Immature natural killer cell (primary cell): ENCODE measurements around the gene ANO2. TPM values are rescaled to one million over a fixed set of nuclear protein-coding genes. Genes with fewer than 3 reads are reported as not detected.

Source experiments
- DNase-seq, 3 donors: peaks; one replicate each; pipeline ENCODE4 v3.0.0; 2022; ENCODE audit warnings: mixed read lengths in 1 of 3
- H3K27ac Mint-ChIP-seq, 6 donors: one replicate each; pipeline ENCODE4 v1.8.0; 2020; ENCODE audit warnings: mixed read lengths in 6 of 6, mild to moderate bottlenecking in 5 of 6, inconsistent platforms in 4 of 6, moderate library complexity in 3 of 6
- H3K27me3 Mint-ChIP-seq, 3 donors: one replicate each; pipeline ENCODE4 v1.8.0; 2020 to 2021; ENCODE audit warnings: low read depth in 3 of 3, mild to moderate bottlenecking in 3 of 3, mixed read lengths in 3 of 3, moderate library complexity in 3 of 3, inconsistent platforms in 1 of 3
- H3K36me3 Mint-ChIP-seq, 3 donors: one replicate each; pipeline ENCODE4 v1.8.0; 2020; ENCODE audit warnings: mixed read lengths in 3 of 3, inconsistent platforms in 2 of 3, mild to moderate bottlenecking in 2 of 3
- H3K4me1 Mint-ChIP-seq, 2 donors: one replicate each; pipeline ENCODE4 v1.8.0; 2020; ENCODE audit warnings: inconsistent platforms in 2 of 2, mild to moderate bottlenecking in 2 of 2, mixed read lengths in 2 of 2, moderate library complexity in 1 of 2
- H3K4me3 Mint-ChIP-seq, 5 donors: one replicate each; pipeline ENCODE4 v1.8.0; 2020; ENCODE audit warnings: mild to moderate bottlenecking in 5 of 5, mixed read lengths in 5 of 5, inconsistent platforms in 3 of 5, moderate library complexity in 3 of 5
- H3K9me3 Mint-ChIP-seq, 6 donors: one replicate each; pipeline ENCODE4 v1.8.0; 2020; ENCODE audit warnings: mild to moderate bottlenecking in 6 of 6, mixed read lengths in 6 of 6, inconsistent platforms in 4 of 6, moderate library complexity in 3 of 6
- polyA plus RNA-seq, 3 donors: library from polyadenylated mRNA; unstranded; fragments of 300-500 nt; fragmentation: Illumina TruSeq; gene quantifications; one replicate each; pipeline ENCODE4 v1.2.3, GENCODE V29; 2021

The ANO2 gene
- polyA plus RNA-seq, 3 donors from 2014 or later = not detected

- H3K4me1 Mint-ChIP-seq = no peaks in the 10 kb centered on the region
- DNase-seq = no peak
- peaks cover 2 to 12% (median 8%) of the 10 kb centered on the region in 3 donors for H3K27me3 Mint-ChIP-seq
- no peaks in the 10 kb centered on the region for H3K36me3 Mint-ChIP-seq
- H3K27ac Mint-ChIP-seq = no peak overlapping the region
- no peak overlapping the region for H3K4me3 Mint-ChIP-seq
- H3K9me3 Mint-ChIP-seq = no peaks in the 10 kb centered on the region
Observed at GRCh38 chr12:5796171-5796958, 148.7 kb downstream of the ANO2 start.

GRCh38 chr12:5794156-5794555 lies 150.9 kb downstream of the ANO2 start:
- Mint-ChIP-seq H3K9me3 (no peaks in the 10 kb centered on the region), H3K4me3 (no peak overlapping the region), H3K4me1 (no peaks in the 10 kb centered on the region), H3K27ac (no peak overlapping the region), H3K36me3 (no peaks in the 10 kb centered on the region), H3K27me3 (peaks cover 1 to 9% (median 1%) of the 10 kb centered on the region in 3 donors)
- DNase-seq = no peak

DNA sequence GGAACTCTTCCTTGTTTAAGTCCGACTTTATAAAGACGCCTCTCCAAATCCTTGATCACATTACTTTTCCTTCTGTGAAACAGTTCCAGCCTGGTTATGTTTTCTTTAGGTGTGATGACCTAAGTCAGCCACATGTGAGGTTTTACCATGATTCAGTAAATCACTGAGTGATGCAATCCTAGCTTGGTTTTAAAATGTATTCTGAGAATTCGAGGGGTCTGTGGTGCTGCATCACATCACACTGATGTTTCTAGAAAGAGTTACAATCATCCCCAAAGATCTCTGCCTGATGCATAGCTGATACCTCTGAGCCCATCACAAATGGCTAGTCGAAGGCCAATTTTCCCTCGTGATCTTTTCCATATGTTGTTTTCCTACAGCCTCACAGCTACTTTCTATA lies 152.7 kb downstream of the ANO2 start:
- Mint-ChIP-seq H3K4me3 (no peak overlapping the region), H3K9me3 (no peaks in the 10 kb centered on the region), H3K36me3 (no peaks in the 10 kb centered on the region), H3K27me3 (peaks cover 0 to 10% (median 1%) of the 10 kb centered on the region in 3 donors), H3K27ac (no peak overlapping the region), H3K4me1 (no peaks in the 10 kb centered on the region)
- DNase-seq = no peak

DNA sequence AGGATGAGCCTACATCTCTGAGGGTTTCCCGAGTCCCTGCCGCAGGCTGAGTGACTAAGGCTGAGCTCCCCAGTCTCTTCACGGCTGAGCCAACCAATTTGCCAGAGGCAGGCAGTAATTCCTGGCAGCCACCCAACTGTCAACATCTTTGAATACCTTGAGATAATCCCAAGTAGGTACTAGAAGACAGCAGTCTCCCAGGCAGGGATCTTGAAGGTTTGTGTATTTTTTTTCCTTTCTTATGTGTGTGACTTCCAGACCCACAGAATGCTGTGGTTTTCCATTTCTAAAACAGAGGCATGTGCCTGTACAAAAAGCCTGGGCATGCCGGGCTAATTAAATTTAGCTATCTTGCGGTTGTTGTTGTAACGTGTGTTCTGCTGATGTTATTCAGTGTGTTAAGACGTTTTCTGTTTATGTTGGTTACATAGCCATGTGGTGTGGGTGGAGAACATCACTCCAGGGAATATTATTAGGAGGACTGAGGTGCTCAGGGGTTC lies 155.5 kb downstream of the ANO2 start:
- Mint-ChIP-seq H3K9me3 (no peaks in the 10 kb centered on the region), H3K36me3 (no peaks in the 10 kb centered on the region), H3K27me3 (peaks cover 0 to 8% (median 1%) of the 10 kb centered on the region in 3 donors), H3K4me3 (no peak overlapping the region), H3K4me1 (no peaks in the 10 kb centered on the region), H3K27ac (no peak overlapping the region)
- DNase-seq = no peak

- H3K4me1 Mint-ChIP-seq = no peaks in the 10 kb centered on the region
- H3K4me3 Mint-ChIP-seq = no peak overlapping the region
- H3K36me3 Mint-ChIP-seq = no peaks in the 10 kb centered on the region
- H3K27me3 Mint-ChIP-seq = peaks cover 1 to 8% (median 5%) of the 10 kb centered on the region in 3 donors
- no peaks in the 10 kb centered on the region for H3K9me3 Mint-ChIP-seq
- H3K27ac Mint-ChIP-seq = no peak overlapping the region
- DNase-seq = no peak
Observed at GRCh38 chr12:5787828-5788227, 157.2 kb downstream of the ANO2 start.

- DNase-seq = no peak
- H3K4me1 Mint-ChIP-seq = no peaks in the 10 kb centered on the region
- no peak overlapping the region for H3K4me3 Mint-ChIP-seq
- H3K27me3 Mint-ChIP-seq = peaks cover 1 to 7% (median 2%) of the 10 kb centered on the region in 3 donors
- H3K9me3 Mint-ChIP-seq = no peaks in the 10 kb centered on the region
- H3K27ac Mint-ChIP-seq = no peak overlapping the region
- no peaks in the 10 kb centered on the region for H3K36me3 Mint-ChIP-seq
Observed at GRCh38 chr12:5785601-5786000, 159.5 kb downstream of the ANO2 start.

DNA sequence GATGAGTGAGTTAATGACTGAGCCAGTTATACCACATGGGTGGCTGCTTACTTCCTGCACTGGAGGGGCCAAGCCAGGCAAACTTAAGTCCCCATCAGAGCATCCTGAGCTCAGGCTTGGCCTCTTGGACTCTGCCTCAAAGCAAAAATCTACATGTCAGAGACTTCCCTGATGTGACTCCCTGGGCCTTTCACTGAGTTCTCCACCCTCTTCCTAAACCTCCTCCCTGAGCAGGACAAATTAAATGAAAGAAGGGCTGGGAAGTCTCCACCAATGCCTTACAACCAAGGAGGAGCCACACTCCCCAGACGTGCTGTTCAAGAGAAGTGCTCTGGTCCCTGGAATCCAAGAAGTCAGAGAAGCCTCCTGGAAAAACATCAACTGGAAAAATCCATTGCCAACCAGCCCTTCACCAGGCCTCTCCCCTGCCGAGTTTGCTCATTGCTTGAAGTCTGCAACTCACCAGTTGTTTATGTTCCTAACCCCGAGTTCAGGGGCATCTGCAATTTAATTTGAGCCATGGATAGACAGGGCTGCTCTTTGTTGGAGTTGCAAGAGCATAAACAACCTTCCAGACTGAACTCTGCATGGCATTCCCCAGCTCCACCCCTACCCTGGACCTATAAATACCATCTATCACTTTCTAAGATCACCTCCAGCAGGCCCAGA lies 160.5 kb downstream of the ANO2 start:
- no peak overlapping the region for H3K27ac Mint-ChIP-seq
- H3K36me3 Mint-ChIP-seq = no peaks in the 10 kb centered on the region
- H3K4me1 Mint-ChIP-seq = no peaks in the 10 kb centered on the region
- peaks cover 0 to 7% (median 2%) of the 10 kb centered on the region in 3 donors for H3K27me3 Mint-ChIP-seq
- DNase-seq = no peak
- H3K9me3 Mint-ChIP-seq = no peaks in the 10 kb centered on the region
- H3K4me3 Mint-ChIP-seq = no peak overlapping the region

GRCh38 chr12:5783289-5783920 lies 161.7 kb downstream of the ANO2 start:
- H3K36me3 Mint-ChIP-seq = no peaks in the 10 kb centered on the region
- no peaks in the 10 kb centered on the region for H3K4me1 Mint-ChIP-seq
- no peak overlapping the region for H3K27ac Mint-ChIP-seq
- H3K4me3 Mint-ChIP-seq = no peak overlapping the region
- no peaks in the 10 kb centered on the region for H3K9me3 Mint-ChIP-seq
- DNase-seq = no peak
- peaks cover 0 to 7% (median 0%) of the 10 kb centered on the region in 3 donors for H3K27me3 Mint-ChIP-seq

DNA sequence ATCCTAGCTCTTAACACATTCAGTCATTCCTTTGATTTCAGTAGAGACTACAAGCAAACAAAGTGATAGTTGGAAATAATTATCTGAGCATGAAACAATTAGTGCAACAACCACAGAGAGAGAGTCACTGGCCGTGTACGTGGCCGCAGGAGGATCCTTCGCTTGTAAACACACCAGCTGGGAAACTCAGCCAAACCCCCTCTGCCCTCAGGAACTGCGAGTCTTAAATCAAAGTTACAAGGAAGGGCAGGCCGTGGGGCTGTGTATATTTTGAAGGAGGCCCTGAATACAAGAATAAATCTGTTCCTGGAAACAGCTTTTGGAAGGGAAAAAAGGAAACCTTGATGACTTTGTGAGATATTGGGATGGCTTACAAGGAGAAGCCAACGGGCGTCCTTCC lies 164.5 kb downstream of the ANO2 start:
- Mint-ChIP-seq H3K9me3 (no peaks in the 10 kb centered on the region), H3K36me3 (no peaks in the 10 kb centered on the region), H3K27me3 (peaks cover 1 to 8% (median 7%) of the 10 kb centered on the region in 3 donors), H3K4me1 (no peaks in the 10 kb centered on the region), H3K4me3 (no peak overlapping the region), H3K27ac (no peak overlapping the region)
- DNase-seq = no peak

DNA sequence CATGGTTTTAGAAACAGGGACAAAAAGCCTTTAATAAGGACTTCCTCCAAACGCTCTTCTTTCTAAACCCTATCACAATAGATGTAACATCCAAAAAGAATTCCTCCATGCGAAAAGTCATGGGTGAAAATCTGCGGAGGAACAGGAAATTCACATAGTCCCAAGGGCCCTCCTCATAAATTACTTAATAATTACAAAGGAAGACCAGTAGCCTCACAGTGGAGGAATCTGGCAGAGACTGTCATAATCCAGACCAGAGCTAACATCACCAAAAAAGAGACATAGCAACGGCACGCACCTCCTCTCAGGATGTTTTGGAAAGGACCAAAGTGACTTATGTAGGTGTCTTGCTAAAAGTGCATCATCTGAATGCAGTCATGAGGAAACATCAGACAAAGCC lies 165.7 kb downstream of the ANO2 start:
- Mint-ChIP-seq H3K9me3 (no peaks in the 10 kb centered on the region), H3K4me3 (no peak overlapping the region), H3K27me3 (peaks cover 1 to 14% (median 10%) of the 10 kb centered on the region in 3 donors), H3K36me3 (no peaks in the 10 kb centered on the region), H3K27ac (no peak overlapping the region), H3K4me1 (no peaks in the 10 kb centered on the region)
- DNase-seq = no peak

DNA sequence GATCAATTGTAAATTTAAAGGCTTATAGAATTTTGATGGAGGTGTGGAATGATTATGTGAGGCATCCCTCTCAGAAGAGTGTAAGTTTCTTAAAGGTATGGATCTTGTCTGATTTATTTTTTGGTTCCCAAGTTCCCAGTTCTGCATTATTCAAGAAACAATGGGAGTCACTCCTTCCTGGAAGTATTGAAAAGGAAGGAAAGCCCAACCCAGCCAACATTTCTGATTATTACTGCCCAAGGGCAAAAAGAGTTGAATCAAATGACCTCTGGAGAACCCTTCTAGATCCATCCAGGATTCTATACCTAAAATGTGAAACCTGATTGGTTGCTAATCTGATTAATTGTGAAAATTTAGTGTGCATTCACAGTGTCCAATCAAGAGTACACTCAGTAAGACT lies 166.2 kb downstream of the ANO2 start:
- Mint-ChIP-seq H3K9me3 (no peaks in the 10 kb centered on the region), H3K27ac (no peak overlapping the region), H3K4me3 (no peak overlapping the region), H3K36me3 (no peaks in the 10 kb centered on the region), H3K27me3 (peaks cover 1 to 14% (median 7%) of the 10 kb centered on the region in 3 donors), H3K4me1 (no peaks in the 10 kb centered on the region)
- DNase-seq = no peak

DNA sequence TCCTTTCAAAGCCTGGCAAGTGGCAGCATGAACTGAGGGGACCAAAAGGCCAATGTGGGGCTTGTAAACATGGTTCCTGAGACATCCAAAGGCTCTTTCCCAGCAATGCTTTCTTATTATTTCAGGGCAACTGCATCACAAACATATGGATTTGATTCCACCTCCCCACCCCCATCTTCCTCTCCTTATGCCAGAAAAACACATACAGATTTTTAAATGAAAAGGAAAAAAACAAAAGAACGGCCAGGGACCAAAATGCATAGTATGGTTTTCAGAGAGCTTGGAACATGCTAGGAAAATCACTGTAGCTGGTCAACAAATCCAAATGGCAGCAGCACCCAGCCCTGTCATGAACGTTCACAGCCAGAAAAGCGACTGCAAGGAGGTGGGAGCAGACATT lies 167.6 kb downstream of the ANO2 start:
- no peaks in the 10 kb centered on the region for H3K4me1 Mint-ChIP-seq
- no peaks in the 10 kb centered on the region for H3K36me3 Mint-ChIP-seq
- peaks cover 1 to 14% (median 3%) of the 10 kb centered on the region in 3 donors for H3K27me3 Mint-ChIP-seq
- H3K9me3 Mint-ChIP-seq = no peaks in the 10 kb centered on the region
- no peak overlapping the region for H3K4me3 Mint-ChIP-seq
- no peak for DNase-seq
- H3K27ac Mint-ChIP-seq = no peak overlapping the region

DNA sequence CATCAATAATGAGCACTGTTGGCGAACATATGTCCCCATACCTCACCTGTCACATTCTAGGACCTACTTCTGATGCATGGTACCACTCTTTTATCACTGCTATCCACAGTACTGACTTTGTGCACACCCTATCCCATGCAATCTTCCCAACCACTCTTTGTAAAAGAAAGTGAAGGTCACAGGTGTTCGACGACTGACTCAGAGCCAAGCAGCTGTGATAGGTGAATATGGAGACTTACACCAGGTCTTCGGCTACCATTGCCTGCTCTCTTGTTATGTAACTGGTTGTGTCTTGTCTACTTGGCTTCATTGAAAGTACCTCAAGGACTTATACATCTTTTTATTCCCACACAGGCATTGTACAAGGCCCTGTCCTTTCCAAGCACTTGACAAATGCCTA lies 169.0 kb downstream of the ANO2 start:
- no peak for DNase-seq
- peaks cover 1 to 14% (median 3%) of the 10 kb centered on the region in 3 donors for H3K27me3 Mint-ChIP-seq
- H3K27ac Mint-ChIP-seq = no peak overlapping the region
- H3K36me3 Mint-ChIP-seq = no peaks in the 10 kb centered on the region
- H3K4me1 Mint-ChIP-seq = no peaks in the 10 kb centered on the region
- no peaks in the 10 kb centered on the region for H3K9me3 Mint-ChIP-seq
- H3K4me3 Mint-ChIP-seq = no peak overlapping the region

GRCh38 chr12:5773550-5773949 lies 171.5 kb downstream of the ANO2 start:
- H3K4me1 Mint-ChIP-seq = no peaks in the 10 kb centered on the region

More at GRCh38 chr12:5773550-5773949, 171.5 kb downstream of the ANO2 start:
- Mint-ChIP-seq H3K4me3 (no peak overlapping the region), H3K36me3 (no peaks in the 10 kb centered on the region), H3K27ac (no peak overlapping the region), H3K9me3 (no peaks in the 10 kb centered on the region), H3K27me3 (peaks cover 3 to 17% (median 5%) of the 10 kb centered on the region in 3 donors)
- DNase-seq = no peak
